ELF-1 (cell line): ENCODE measurements around the gene POLG2.
"Not testable (repeated sequence)": the region's sequence is repeated elsewhere in the genome, so short reads cannot be mapped to it uniquely, and the experiment has no call there.

Source experiments
- DNase-seq: peaks from one replicate; pipeline ENCODE4 v3.0.0-alpha.2; 2016; ENCODE audit warnings: low read depth, low spot score

Gene POLG2

DNA sequence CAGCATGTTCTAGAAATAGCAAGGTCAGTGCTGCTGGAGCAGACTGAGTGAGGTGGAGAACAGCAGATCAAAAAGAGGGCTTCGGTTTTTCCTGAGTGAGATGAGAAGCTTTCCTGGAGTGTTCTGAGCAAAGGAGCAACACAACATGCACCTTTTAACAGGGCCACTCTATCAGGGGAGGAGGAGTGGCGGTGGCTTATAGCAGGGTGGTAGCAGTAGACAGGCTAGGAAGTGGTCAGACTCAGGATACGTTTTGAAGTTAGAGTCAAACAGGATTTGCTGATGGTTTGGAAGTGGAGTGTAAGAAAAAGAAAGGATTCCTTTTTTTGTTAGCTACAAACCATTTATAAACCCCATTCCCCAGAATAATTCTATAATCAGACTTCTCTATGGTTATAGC, 12.5 kb downstream of the POLG2 start:
- DNase-seq: no peak

- no peak for DNase-seq
Measured at GRCh38 chr17:64480951-64481350, 15.9 kb downstream of the POLG2 start.

GRCh38 chr17:64477849-64478248, 19.0 kb downstream of the POLG2 start:
- DNase-seq: no peak

- no peak for DNase-seq
Measured at GRCh38 chr17:64472564-64472963, 24.3 kb downstream of the POLG2 start.

GRCh38 chr17:64471440-64471839, 25.4 kb downstream of the POLG2 start:
- no peak for DNase-seq

DNA sequence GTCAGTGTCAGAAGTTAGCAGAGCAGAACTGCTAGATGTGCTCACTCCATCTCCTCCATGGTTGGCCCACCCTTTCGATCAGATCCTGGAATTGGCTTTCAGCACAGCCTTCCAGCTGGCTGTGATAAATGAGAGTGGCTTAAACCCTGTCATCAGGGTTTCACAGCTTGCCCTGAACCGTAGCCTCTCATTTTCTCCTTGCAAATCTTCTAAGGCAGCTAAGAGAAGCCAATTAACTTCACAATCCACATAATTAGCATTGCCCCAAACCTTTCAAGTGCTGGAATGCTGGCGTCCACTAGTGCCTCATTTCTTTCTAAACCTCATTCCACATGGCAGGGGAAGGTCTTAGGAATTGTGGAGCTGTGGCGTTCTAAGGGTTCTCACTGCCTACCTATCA, 26.2 kb downstream of the POLG2 start:
- DNase-seq: peak; percentile 72

- not testable (repeated sequence) for DNase-seq
Measured at GRCh38 chr17:64466834-64467233, 30.0 kb downstream of the POLG2 start.

- peak; percentile 14 for DNase-seq
Measured at GRCh38 chr17:64466019-64466735, 30.7 kb downstream of the POLG2 start.

GRCh38 chr17:64461788-64462187, 35.1 kb downstream of the POLG2 start:
- no peak for DNase-seq

- DNase-seq: no peak
Measured at GRCh38 chr17:64460955-64461354, 35.9 kb downstream of the POLG2 start.

- not testable (repeated sequence) for DNase-seq
Measured at GRCh38 chr17:64459818-64460217, 37.0 kb downstream of the POLG2 start.

GRCh38 chr17:64459284-64459747, 37.5 kb downstream of the POLG2 start:
- no peak for DNase-seq

DNA sequence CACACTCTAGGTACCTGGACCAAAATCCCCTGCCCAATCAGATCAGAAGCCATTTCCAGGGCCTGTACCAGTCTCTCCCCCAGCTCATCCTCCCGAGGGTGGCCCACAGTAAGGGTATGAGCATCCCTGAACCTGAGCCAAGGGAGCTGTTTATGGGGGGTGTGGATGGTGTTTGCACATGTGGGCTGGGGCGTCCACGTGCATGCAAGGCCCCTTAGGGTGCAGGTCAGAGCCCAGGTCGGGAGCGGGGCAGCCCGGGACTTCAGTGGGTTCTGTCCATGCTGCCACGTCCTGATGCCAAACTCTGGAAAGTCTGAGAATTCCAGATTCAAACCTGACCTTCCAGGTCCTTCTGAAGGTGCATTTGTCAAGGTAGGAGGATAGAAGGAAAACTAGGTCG, 38.1 kb downstream of the POLG2 start:
- DNase-seq: no peak

DNA sequence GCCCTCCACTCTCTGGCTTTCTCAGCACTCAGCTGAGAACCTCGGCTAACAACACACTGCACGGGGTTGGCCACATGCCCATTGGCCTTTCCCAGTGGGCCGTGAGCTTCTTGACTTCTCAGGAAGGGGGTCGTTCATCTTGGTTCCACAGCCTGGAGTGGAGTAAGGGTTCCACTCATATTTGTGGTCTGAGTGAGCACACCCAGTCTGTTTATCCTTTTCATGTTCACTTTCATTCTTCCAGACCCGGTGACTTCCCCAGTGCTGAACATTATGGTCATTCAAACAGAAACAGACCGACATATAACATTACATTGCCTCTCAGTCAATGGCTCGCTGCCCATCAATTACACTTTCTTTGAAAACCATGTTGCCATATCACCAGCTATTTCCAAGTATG, 39.7 kb downstream of the POLG2 start:
- DNase-seq: no peak

GRCh38 chr17:64455993-64456885, 40.6 kb downstream of the POLG2 start:
- DNase-seq: no peak

DNA sequence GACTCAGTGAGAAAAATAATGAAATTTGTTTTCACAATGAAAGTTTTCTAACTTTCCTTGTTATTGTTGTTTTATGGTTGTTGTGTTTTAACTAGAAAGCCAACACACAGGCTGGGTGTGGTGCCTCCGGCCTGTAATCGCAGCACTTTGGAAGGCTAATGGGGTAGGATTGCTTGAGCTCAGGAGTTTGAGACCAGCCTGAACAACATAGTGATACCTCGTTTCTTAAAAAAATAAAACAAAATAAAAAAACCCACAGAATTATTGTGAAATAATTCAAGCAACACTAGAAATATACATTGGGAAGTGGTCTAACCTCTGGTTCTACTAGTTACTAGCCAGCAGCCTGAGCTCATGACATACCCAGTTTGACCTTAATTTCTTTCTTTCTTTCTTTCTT, 47.3 kb downstream of the POLG2 start:
- DNase-seq: no peak

GRCh38 chr17:64448665-64449512, 48.0 kb downstream of the POLG2 start, which contains the start of gene MILR1:
Gene MILR1, plus strand, starts transcription at chr17:64449115. Its CDS starts 54 bp downstream, at chr17:64449169.
- no peak for DNase-seq

DNA sequence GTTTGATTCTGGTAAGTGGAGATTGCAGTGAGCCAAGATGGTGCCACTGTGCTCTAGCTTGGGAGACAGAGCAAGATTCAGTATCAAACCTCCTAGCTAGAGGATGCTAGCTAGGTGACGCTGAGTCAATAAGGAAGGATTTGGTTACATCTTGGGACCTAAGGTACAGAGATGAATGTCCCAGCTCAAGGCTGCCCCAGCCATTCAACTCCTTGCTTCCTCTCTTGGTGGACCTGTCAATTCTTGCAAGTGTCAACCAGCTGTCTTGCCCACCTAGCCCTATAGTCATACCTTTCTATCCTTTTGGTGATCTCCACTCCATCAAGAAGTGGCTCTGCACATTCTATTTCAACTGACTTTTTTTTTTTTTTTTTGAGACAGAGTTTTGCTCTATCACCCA, 49.3 kb downstream of the POLG2 start:
- no peak for DNase-seq

- DNase-seq: no peak
Measured at GRCh38 chr17:64443086-64443760, 53.6 kb downstream of the POLG2 start.

DNA sequence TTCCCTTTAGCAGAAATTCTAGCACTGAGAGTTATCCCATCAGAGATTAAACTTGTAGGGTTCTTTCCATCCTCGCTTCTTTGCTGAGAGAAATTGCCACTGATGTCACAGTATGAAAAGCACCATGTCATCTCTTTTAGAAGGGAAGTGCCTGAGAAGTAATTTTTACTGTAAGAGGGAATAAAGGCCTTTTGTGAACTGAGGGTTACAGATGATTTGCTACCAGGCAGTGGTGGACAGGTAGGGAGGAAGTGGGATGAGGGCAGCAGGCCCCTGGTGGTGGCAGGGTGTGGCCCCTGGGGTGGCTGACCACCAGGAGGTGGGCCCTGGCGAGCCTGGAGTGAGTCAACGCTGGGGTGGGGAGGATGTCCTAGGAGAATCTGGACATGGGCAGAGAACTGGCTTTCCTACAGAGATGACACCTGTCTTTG, 54.3 kb downstream of the POLG2 start:
- DNase-seq: no peak
